Esophagus squamous epithelium (tissue), 5 donors: Measurements from ENCODE around the gene CIT. TPM values are rescaled to one million over a fixed set of nuclear protein-coding genes. Genes with fewer than 3 reads are reported as not detected.
A peak's percentile ranks its signal among the peaks of the same experiment; 100 is the strongest.

ENCODE experiments used
- DNase-seq: peaks from one replicate; lab custom pipeline; 2025; lab: John Stamatoyannopoulos, UW
- H3K27ac ChIP-seq, 4 donors: fragments of 200-600 bp; sonication (generic); one replicate each; pipeline ENCODE4 v1.5.1; 2016 to 2019; ENCODE audit warnings: mild to moderate bottlenecking in 1 of 4
- H3K27me3 ChIP-seq, 4 donors: fragments of 200-600 bp; sonication (generic); 1 replicate in 3 of 4; 2 replicates in 1 of 4; pipeline versions ENCODE4 v1.5.1 to v1.6.0; 2017 to 2021; ENCODE audit warnings: antibody characterized with exemption in 1 of 4
- H3K36me3 ChIP-seq, 3 donors: fragments of 200-600 bp; sonication (generic); one replicate each; pipeline ENCODE4 v1.5.1; 2016 to 2019
- H3K4me1 ChIP-seq, 3 donors: fragments of 200-600 bp; sonication (generic); one replicate each; pipeline ENCODE4 v1.5.1; 2017 to 2019
- H3K4me3 ChIP-seq, 4 donors: fragments of 200-600 bp; sonication (generic); 1 replicate in 3 of 4; 2 replicates in 1 of 4; pipeline ENCODE4 v1.5.1; 2016 to 2019; ENCODE audit warnings: mild to moderate bottlenecking in 2 of 4, moderate library complexity in 1 of 4
- H3K9me3 ChIP-seq, 3 donors: fragments of 200-600 bp; sonication (generic); one replicate each; pipeline ENCODE4 v1.5.1; 2016 to 2019
- POLR2A ChIP-seq, 4 donors: fragments of 450-650 bp; IDR thresholded peaks; one replicate each; pipeline ENCODE4 v1.6.1; 2017; ENCODE audit warnings: antibody characterized with exemption in 4 of 4, mild to moderate bottlenecking in 4 of 4, moderate library complexity in 3 of 4
- WGBS, 2 donors: methylation state at CpG; one replicate each; pipeline ENCODE4 v1.1.5; 2018; 5-methylcytosine and 5-hydroxymethylcytosine counted together
- intact Hi-C: fragments of 100-400 bp; cut with DNase I; formaldehyde crosslinking; loops from one replicate; pipeline ENCODE4 v1.15.0; 2022
- total RNA-seq, 4 donors: library from RNA; depleted of rRNA; stranded (reverse); fragments of >200 nt; gene quantifications; one replicate each; pipeline ENCODE4 v1.1.0, GENCODE V29; 2016
- TF ChIP-seq, protein P1 (sequence below), 6 experiments: fragments of 450-650 bp in 4 of 6; fragments of 200-600 bp in 2 of 6; sonication (generic) in 2 of 6; IDR thresholded peaks; one replicate each; pipeline ENCODE4 v1.5.1; 2016 to 2019; ENCODE audit warnings: antibody characterized with exemption in 6 of 6, mild to moderate bottlenecking in 4 of 6, moderate library complexity in 4 of 6
- donor health status: DM: yes; HTN: yes; CAD: no.

Gene CIT
- total RNA-seq, 4 donors from 2014 or later = 6.7 to 23.1 (median 13.9) TPM

- H3K27me3 ChIP-seq = no peaks in the 10 kb centered on the region
- DNase-seq = no peak
- H3K4me1 ChIP-seq = no peaks in the 10 kb centered on the region
- WGBS, 2 donors = 94% methylated on average over 2 of the region's 2 CpGs; no CpG with 5 or more reads in 1 of the 2 donors
- H3K9me3 ChIP-seq = no peaks in the 10 kb centered on the region
- no peaks in the 10 kb centered on the region for H3K36me3 ChIP-seq
- no peak overlapping the region for H3K4me3 ChIP-seq
- TF ChIP-seq POLR2A (IDR thresholded peaks at IDR 0.05) = no peak
- TF ChIP-seq, protein P1, sequence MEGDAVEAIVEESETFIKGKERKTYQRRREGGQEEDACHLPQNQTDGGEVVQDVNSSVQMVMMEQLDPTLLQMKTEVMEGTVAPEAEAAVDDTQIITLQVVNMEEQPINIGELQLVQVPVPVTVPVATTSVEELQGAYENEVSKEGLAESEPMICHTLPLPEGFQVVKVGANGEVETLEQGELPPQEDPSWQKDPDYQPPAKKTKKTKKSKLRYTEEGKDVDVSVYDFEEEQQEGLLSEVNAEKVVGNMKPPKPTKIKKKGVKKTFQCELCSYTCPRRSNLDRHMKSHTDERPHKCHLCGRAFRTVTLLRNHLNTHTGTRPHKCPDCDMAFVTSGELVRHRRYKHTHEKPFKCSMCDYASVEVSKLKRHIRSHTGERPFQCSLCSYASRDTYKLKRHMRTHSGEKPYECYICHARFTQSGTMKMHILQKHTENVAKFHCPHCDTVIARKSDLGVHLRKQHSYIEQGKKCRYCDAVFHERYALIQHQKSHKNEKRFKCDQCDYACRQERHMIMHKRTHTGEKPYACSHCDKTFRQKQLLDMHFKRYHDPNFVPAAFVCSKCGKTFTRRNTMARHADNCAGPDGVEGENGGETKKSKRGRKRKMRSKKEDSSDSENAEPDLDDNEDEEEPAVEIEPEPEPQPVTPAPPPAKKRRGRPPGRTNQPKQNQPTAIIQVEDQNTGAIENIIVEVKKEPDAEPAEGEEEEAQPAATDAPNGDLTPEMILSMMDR (IDR thresholded peaks at IDR 0.05) = no peak
- intact Hi-C loops = no loop called here
- H3K27ac ChIP-seq = no peak overlapping the region
Measured at GRCh38 chr12:119817546-119818343, 59.4 kb downstream of the CIT start.

DNA sequence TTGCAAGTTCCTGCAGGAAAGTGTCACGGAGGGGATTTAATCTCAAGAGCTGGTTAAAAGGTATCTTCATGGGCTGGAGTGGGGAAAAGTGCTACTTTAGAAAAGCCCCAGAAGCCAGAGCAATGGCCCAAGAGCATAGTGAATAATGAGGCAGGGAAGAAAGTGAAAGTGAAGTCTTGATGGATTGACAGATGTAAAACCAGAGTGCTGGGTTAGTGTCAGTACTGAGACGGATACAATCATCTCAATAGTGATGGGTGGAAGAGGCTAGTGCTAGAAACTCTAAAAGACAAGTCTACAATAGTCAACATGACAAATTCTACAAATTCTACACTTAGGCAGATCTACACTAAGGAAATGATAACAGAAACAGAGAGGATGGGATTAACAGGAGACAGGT, 68.1 kb downstream of the CIT start:
- Histone ChIP-seq H3K4me1 (peaks cover 0 to 23% (median 7%) of the 10 kb centered on the region in 3 donors), H3K27me3 (no peaks in the 10 kb centered on the region), H3K27ac (no peak overlapping the region), H3K9me3 (no peaks in the 10 kb centered on the region), H3K36me3 (no peaks in the 10 kb centered on the region), H3K4me3 (no peak overlapping the region)
- DNase-seq = no peak
- intact Hi-C loops = no loop called here
- 77 to 83% methylated on average over 2 of the region's 2 CpGs for WGBS, 2 donors
- no peak for TF ChIP-seq POLR2A (IDR thresholded peaks at IDR 0.05)

- Histone ChIP-seq H3K27me3 (no peaks in the 10 kb centered on the region), H3K4me3 (no peak overlapping the region), H3K27ac (no peak overlapping the region), H3K9me3 (no peaks in the 10 kb centered on the region), H3K4me1 (peaks cover 0 to 29% (median 10%) of the 10 kb centered on the region in 3 donors), H3K36me3 (no peaks in the 10 kb centered on the region)
- intact Hi-C loops = no loop called here
- no peak for TF ChIP-seq POLR2A (IDR thresholded peaks at IDR 0.05)
- TF ChIP-seq, protein P1 (IDR thresholded peaks at IDR 0.05) = no peak
- WGBS, 2 donors = 61 to 74% methylated on average over 6 of the region's 6 CpGs
- no peak for DNase-seq
Measured at GRCh38 chr12:119808441-119808840, 68.7 kb downstream of the CIT start.

DNA sequence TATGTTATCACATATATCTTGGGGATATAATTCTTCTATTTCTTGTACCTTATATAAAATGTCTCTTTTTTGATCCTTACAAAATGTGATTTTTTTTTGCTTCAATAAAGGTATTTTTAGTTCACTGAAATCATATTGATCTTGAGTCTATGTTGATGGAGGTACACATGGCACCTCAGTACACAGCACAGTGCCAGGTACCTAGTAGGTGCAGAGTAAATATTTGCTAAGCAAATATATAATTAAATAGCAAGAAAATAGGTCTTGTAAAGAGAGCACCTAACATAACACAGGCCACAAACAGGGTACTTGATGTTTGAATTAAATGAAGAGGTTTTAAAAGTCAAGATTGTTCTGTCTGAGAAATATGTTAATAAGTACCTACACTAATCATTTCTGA, 69.7 kb downstream of the CIT start:
- H3K9me3 ChIP-seq = no peaks in the 10 kb centered on the region
- TF ChIP-seq, protein P1 (IDR thresholded peaks at IDR 0.05) = no peak
- no peak for TF ChIP-seq POLR2A (IDR thresholded peaks at IDR 0.05)
- no peaks in the 10 kb centered on the region for H3K27me3 ChIP-seq
- H3K36me3 ChIP-seq = no peaks in the 10 kb centered on the region
- no peak overlapping the region for H3K27ac ChIP-seq
- peaks cover 0 to 39% (median 10%) of the 10 kb centered on the region in 3 donors for H3K4me1 ChIP-seq
- intact Hi-C loops = no loop called here
- no peak overlapping the region for H3K4me3 ChIP-seq
- no peak for DNase-seq

GRCh38 chr12:119804011-119804641, 73.0 kb downstream of the CIT start:
- peak; percentile 4 for DNase-seq
- H3K9me3 ChIP-seq = no peaks in the 10 kb centered on the region
- peak overlapping the region in 3 of 4 donors; percentile 32 to 51 (median 37) for H3K4me3 ChIP-seq
- peaks cover 0 to 39% (median 10%) of the 10 kb centered on the region in 3 donors for H3K4me1 ChIP-seq
- WGBS, 2 donors = 41 to 70% methylated on average over 9 to 26 of the region's 32 CpGs
- no peak overlapping the region for H3K27ac ChIP-seq
- no peaks in the 10 kb centered on the region for H3K27me3 ChIP-seq
- TF ChIP-seq, protein P1 (IDR thresholded peaks at IDR 0.05) = peak in 4 of 6 experiments; percentile 29 to 42 (median 32)
- TF ChIP-seq POLR2A (IDR thresholded peaks at IDR 0.05) = no peak
- H3K36me3 ChIP-seq = no peaks in the 10 kb centered on the region
- intact Hi-C loops = no loop called here
